Measurements from ENCODE around the gene AP5S1.

GRCh38 chr20:3781153-3781910 is 39.0 kb upstream of the AP5S1 start, which contains the start of gene SPEF1:
- peak; percentile 7 to 56 for TF ChIP-seq CTCF (conservative IDR thresholded peaks at IDR 0.05 in 1 of 2, IDR thresholded peaks at IDR 0.05 in 1 of 2; ENCODE audit: extremely low read depth in 1 of 2, insufficient read depth in 1 of 2, low read depth in 1 of 2, low read length in 2 of 2)
- TF ChIP-seq EZH2 (IDR thresholded peaks at IDR 0.05; ENCODE audit: borderline replicate concordance, low read length) = no peak
